Stimulated activated memory B cell treated with anti-CD40 and anti-IgM and Interleukin-4, amounts not matched to agents 10 μg/mL and 1 μg/mL and 100 μg/mL, for 72 hours (primary cell): Measurements from ENCODE around the gene ANXA1.

ENCODE experiments used
- ATAC-seq: fragments of 150-1000 bp; cut with Tn5 transposase; 2 replicates; pipeline ENCODE4 v1.10.0; 2021
- H3K27ac Mint-ChIP-seq: one replicate; pipeline ENCODE4 v1.8.0; 2022; ENCODE audit warnings: mild to moderate bottlenecking, mixed read lengths
- H3K27me3 Mint-ChIP-seq: one replicate; pipeline ENCODE4 v1.8.0; 2022; ENCODE audit warnings: mixed read lengths
- H3K36me3 Mint-ChIP-seq: one replicate; pipeline ENCODE4 v1.8.0; 2022; ENCODE audit warnings: mixed read lengths
- H3K4me1 Mint-ChIP-seq: one replicate; pipeline ENCODE4 v1.8.0; 2022; ENCODE audit warnings: mixed read lengths
- H3K4me3 Mint-ChIP-seq: one replicate; pipeline ENCODE4 v1.8.0; 2022; ENCODE audit warnings: mild to moderate bottlenecking, moderate library complexity, mixed read lengths
- H3K9me3 Mint-ChIP-seq: one replicate; pipeline ENCODE4 v1.8.0; 2022; ENCODE audit warnings: mixed read lengths

ANXA1 gene

DNA sequence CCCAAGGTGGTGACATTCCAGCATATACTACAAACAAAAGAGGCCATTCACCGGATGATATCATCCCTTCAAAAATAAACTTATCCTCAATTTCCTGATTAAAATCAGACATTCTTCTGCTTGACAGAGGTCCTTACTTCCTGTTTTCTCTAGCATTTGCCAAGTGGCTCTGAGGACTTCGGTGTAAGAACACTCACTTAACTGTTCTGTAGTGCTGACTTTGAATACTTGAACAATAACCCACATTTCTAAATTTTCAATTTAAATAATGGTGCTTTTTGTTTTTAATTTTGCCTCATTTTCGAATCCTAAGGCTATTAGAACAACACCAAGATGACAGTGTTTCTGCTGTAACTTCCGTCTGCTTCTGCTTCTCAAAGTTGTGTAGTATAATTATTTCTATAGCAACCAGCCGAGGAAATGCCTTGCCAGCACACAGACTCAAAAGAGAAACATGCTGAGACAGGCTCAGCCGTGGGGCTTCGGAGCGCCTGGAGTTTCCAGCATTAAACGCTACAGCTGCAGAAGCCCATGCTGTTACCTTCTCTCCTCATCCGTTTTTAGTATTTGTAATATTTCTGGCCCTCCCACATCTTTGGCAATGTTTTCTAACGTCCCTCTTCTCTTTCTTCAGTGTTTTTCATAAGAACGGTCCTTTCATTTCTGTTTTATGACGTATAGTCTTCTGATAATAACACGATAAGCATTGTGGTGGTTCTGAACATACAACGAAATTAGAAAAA, 19.5 kb upstream of the ANXA1 start:
- Mint-ChIP-seq H3K36me3 (no peaks in the 10 kb centered on the region), H3K27me3 (no peaks in the 10 kb centered on the region), H3K27ac (peak overlapping the region; percentile 81), H3K9me3 (no peaks in the 10 kb centered on the region), H3K4me3 (peak overlapping the region; percentile 84), H3K4me1 (peaks cover 13% of the 10 kb centered on the region)
- ATAC-seq: peak; percentile 80

- Mint-ChIP-seq H3K27ac (peak overlapping the region; percentile 81), H3K36me3 (no peaks in the 10 kb centered on the region), H3K4me1 (peaks cover 13% of the 10 kb centered on the region)
Observed at GRCh38 chr9:73133022-73133651, 18.5 kb upstream of the ANXA1 start.

DNA sequence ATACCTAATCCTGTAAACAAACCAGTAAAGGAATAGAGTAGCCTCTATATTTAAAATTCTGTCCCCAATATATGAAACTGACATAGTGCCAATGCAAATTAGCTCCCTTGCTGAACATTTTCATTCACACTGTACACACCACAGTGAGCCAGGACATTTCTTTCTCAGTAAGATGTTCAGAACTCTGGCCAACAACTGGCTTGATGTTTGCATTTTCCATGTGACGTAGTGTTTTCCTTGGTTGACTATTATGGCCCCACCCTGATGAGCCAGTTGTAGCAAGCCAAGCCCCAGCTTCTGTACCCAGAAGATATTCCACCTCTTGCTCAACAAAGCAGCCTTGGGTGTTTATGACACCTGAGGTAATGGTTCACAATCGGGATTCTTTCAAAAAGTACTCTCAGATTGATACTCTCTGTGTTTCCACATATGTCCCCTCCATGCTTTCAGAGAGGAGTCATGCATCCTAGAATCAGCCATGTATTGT, 17.7 kb upstream of the ANXA1 start:
- no peaks in the 10 kb centered on the region for H3K9me3 Mint-ChIP-seq
- no peak for ATAC-seq
- H3K27ac Mint-ChIP-seq: no peak overlapping the region
- H3K4me3 Mint-ChIP-seq: no peak overlapping the region
- no peaks in the 10 kb centered on the region for H3K27me3 Mint-ChIP-seq
- H3K36me3 Mint-ChIP-seq: no peaks in the 10 kb centered on the region
- peaks cover 13% of the 10 kb centered on the region for H3K4me1 Mint-ChIP-seq

More at GRCh38 chr9:73133022-73133651, 18.5 kb upstream of the ANXA1 start:
- ATAC-seq: no peak
- Mint-ChIP-seq H3K9me3 (no peaks in the 10 kb centered on the region), H3K4me3 (no peak overlapping the region), H3K27me3 (no peaks in the 10 kb centered on the region)

- peaks cover 13% of the 10 kb centered on the region for H3K4me1 Mint-ChIP-seq
- no peak overlapping the region for H3K4me3 Mint-ChIP-seq
- H3K9me3 Mint-ChIP-seq: no peaks in the 10 kb centered on the region
- no peaks in the 10 kb centered on the region for H3K27me3 Mint-ChIP-seq
- ATAC-seq: no peak
- no peak overlapping the region for H3K27ac Mint-ChIP-seq
- no peaks in the 10 kb centered on the region for H3K36me3 Mint-ChIP-seq
Observed at GRCh38 chr9:73135394-73135793, 16.3 kb upstream of the ANXA1 start.

- ATAC-seq: no peak
- Mint-ChIP-seq H3K27me3 (no peaks in the 10 kb centered on the region), H3K36me3 (no peaks in the 10 kb centered on the region), H3K4me3 (no peak overlapping the region), H3K4me1 (peaks cover 4% of the 10 kb centered on the region), H3K9me3 (no peaks in the 10 kb centered on the region), H3K27ac (no peak overlapping the region)
Observed at GRCh38 chr9:73137286-73137899, 14.3 kb upstream of the ANXA1 start.

- H3K4me3 Mint-ChIP-seq: no peak overlapping the region
- no peaks in the 10 kb centered on the region for H3K27me3 Mint-ChIP-seq
- ATAC-seq: no peak
- no peak overlapping the region for H3K27ac Mint-ChIP-seq
- H3K36me3 Mint-ChIP-seq: no peaks in the 10 kb centered on the region
- H3K4me1 Mint-ChIP-seq: no peaks in the 10 kb centered on the region
- no peaks in the 10 kb centered on the region for H3K9me3 Mint-ChIP-seq
Observed at GRCh38 chr9:73137914-73138313, 13.8 kb upstream of the ANXA1 start.

DNA sequence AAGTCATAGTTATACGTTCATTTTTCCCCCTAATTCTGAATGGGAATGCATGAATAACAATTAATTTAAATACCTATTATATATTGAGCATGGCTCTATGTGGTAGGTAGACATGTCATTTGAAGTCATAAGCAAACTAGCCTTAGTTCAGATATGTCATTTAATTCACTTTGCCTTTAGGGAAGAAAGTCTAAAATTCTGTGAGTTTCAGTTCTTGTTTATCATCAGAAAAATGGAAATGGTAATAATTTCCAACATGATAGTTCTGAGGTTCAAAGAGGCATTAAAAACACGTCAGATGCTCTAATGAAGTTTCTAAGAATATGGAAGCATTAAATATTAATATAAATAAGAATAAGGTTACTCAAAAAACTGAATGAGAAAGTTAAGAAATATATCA, 13.1 kb upstream of the ANXA1 start:
- Mint-ChIP-seq H3K36me3 (no peaks in the 10 kb centered on the region), H3K9me3 (no peaks in the 10 kb centered on the region), H3K27me3 (no peaks in the 10 kb centered on the region), H3K4me3 (no peak overlapping the region), H3K4me1 (no peaks in the 10 kb centered on the region), H3K27ac (no peak overlapping the region)
- no peak for ATAC-seq

GRCh38 chr9:73141282-73141681, 10.4 kb upstream of the ANXA1 start:
- Mint-ChIP-seq H3K4me3 (no peak overlapping the region), H3K27ac (no peak overlapping the region), H3K4me1 (no peaks in the 10 kb centered on the region), H3K9me3 (no peaks in the 10 kb centered on the region), H3K36me3 (no peaks in the 10 kb centered on the region), H3K27me3 (no peaks in the 10 kb centered on the region)
- no peak for ATAC-seq

GRCh38 chr9:73143711-73144328, 7.8 kb upstream of the ANXA1 start:
- H3K36me3 Mint-ChIP-seq: no peaks in the 10 kb centered on the region
- H3K4me1 Mint-ChIP-seq: peaks cover 12% of the 10 kb centered on the region
- H3K9me3 Mint-ChIP-seq: no peaks in the 10 kb centered on the region
- no peaks in the 10 kb centered on the region for H3K27me3 Mint-ChIP-seq
- H3K27ac Mint-ChIP-seq: no peak overlapping the region
- H3K4me3 Mint-ChIP-seq: no peak overlapping the region
- ATAC-seq: no peak

- no peak for ATAC-seq
- Mint-ChIP-seq H3K27me3 (no peaks in the 10 kb centered on the region), H3K4me1 (peaks cover 19% of the 10 kb centered on the region), H3K36me3 (no peaks in the 10 kb centered on the region), H3K9me3 (no peaks in the 10 kb centered on the region), H3K27ac (no peak overlapping the region), H3K4me3 (no peak overlapping the region)
Observed at GRCh38 chr9:73146111-73146815, 5.4 kb upstream of the ANXA1 start.

DNA sequence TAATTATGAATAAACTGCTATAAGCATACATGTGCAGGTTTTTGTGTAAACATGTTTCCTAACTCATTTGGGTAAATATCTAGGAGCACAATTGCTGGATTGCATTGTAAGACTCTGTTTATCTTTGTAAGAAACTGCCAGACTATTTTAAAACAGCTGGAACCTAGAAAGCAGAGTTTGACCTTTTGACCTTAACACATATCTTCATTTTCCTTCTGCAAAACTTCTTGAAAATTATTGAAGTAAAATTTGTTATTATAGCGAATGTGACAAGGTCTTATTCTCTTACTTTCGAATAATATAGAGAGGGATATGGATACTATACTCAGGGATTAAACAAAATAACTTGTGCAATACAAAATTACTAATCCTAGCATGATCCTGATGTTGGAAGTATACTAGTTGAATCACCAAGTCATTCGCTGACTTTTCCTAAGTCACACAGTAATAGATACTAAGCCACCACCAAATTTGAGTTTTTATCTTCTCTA, 3.2 kb upstream of the ANXA1 start:
- no peaks in the 10 kb centered on the region for H3K9me3 Mint-ChIP-seq
- H3K4me1 Mint-ChIP-seq: peaks cover 19% of the 10 kb centered on the region
- no peak overlapping the region for H3K4me3 Mint-ChIP-seq
- H3K36me3 Mint-ChIP-seq: no peaks in the 10 kb centered on the region
- H3K27me3 Mint-ChIP-seq: no peaks in the 10 kb centered on the region
- H3K27ac Mint-ChIP-seq: no peak overlapping the region
- no peak for ATAC-seq

- Mint-ChIP-seq H3K36me3 (no peaks in the 10 kb centered on the region), H3K27ac (no peak overlapping the region), H3K27me3 (no peaks in the 10 kb centered on the region), H3K4me3 (no peak overlapping the region), H3K4me1 (peaks cover 19% of the 10 kb centered on the region), H3K9me3 (no peaks in the 10 kb centered on the region)
- ATAC-seq: no peak
Observed at GRCh38 chr9:73149371-73150067, 2.1 kb upstream of the ANXA1 start.

DNA sequence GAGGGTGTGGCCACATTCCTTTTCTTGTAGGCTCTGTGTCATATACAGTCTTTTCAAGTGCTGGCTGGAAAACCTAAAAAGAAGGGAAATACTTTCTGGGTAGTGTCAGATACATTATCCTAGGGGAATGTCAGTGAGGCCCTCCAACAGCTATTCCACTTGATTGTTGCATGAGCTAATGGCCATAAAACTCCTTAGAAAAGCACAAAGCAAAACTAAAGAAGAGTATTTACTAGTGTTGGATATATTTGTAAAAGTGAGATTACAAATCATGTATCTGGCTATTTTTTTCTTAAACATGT, 829 bp downstream of the ANXA1 start:
- Mint-ChIP-seq H3K27me3 (no peaks in the 10 kb centered on the region), H3K27ac (no peak overlapping the region), H3K36me3 (no peaks in the 10 kb centered on the region), H3K4me1 (peaks cover 18% of the 10 kb centered on the region), H3K9me3 (no peaks in the 10 kb centered on the region), H3K4me3 (no peak overlapping the region)
- no peak for ATAC-seq

GRCh38 chr9:73152953-73153352, 1.3 kb downstream of the ANXA1 start:
- Mint-ChIP-seq H3K4me3 (no peak overlapping the region), H3K9me3 (no peaks in the 10 kb centered on the region), H3K27ac (no peak overlapping the region), H3K36me3 (no peaks in the 10 kb centered on the region), H3K4me1 (peaks cover 14% of the 10 kb centered on the region), H3K27me3 (no peaks in the 10 kb centered on the region)
- no peak for ATAC-seq
